Chondrocyte (in vitro differentiated cells): ENCODE data around the gene TMEM266. TPM values are rescaled to one million over a fixed set of nuclear protein-coding genes. Genes with fewer than 3 reads are reported as not detected.

Experiments
- DNase-seq: peaks from one replicate; pipeline ENCODE4 v3.0.0; 2021; ENCODE audit warnings: mixed read lengths, low spot score
- H3K27ac Mint-ChIP-seq: one replicate; pipeline ENCODE4 v1.8.0; 2021; ENCODE audit warnings: mild to moderate bottlenecking, moderate library complexity, mixed read lengths; ENCODE audit not compliant: unreplicated experiment
- H3K27me3 Mint-ChIP-seq: 2 replicates; pipeline ENCODE4 v1.8.0; 2021; ENCODE audit warnings: low read depth, mixed read lengths
- H3K36me3 Mint-ChIP-seq: 2 replicates; pipeline ENCODE4 v1.8.0; 2021; ENCODE audit warnings: low read depth, mixed read lengths
- H3K4me1 Mint-ChIP-seq: 2 replicates; pipeline ENCODE4 v1.8.0; 2021; ENCODE audit warnings: low read depth, mild to moderate bottlenecking, mixed read lengths
- H3K4me3 Mint-ChIP-seq: one replicate; pipeline ENCODE4 v1.8.0; 2021; ENCODE audit warnings: mild to moderate bottlenecking, moderate library complexity, mixed read lengths; ENCODE audit not compliant: unreplicated experiment
- H3K9me3 Mint-ChIP-seq: 2 replicates; pipeline ENCODE4 v1.8.0; 2021; ENCODE audit warnings: low read depth, mixed read lengths
- total RNA-seq: library from RNA; stranded (reverse); gene quantifications from 3 replicates; pipeline ENCODE4 v1.2.1, GENCODE V29; 2021
- TF ChIP-seq, protein P1 (sequence below): fragments of 200-600 bp; sonication (generic); IDR thresholded peaks from 2 replicates; pipeline ENCODE4 v1.5.0; 2021; ENCODE audit warnings: antibody characterized with exemption, mild to moderate bottlenecking, moderate library complexity

TMEM266 gene
- total RNA-seq, 1 donor from 2014 or later: 0.20 TPM

DNA sequence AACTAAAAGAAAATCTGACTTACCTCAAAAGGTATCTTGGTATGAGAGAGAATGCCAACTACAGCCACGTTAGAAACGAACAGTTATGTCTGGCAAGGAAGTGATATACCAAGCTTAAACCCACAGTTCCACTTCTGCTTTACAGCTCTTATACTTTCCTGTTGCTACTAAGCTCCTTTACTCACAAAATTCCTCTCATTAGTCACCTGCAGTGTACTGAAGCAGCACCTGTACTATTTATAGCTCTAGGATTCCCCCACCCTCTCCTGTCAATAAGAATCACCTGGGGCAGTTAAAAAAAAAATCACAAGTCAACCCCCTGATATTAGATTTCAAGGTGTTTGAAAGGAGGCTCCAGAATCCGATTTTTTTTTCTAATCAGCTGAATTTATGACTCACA, 2.9 kb upstream of the TMEM266 start:
- no peak overlapping the region for H3K27ac Mint-ChIP-seq
- TF ChIP-seq, protein P1, sequence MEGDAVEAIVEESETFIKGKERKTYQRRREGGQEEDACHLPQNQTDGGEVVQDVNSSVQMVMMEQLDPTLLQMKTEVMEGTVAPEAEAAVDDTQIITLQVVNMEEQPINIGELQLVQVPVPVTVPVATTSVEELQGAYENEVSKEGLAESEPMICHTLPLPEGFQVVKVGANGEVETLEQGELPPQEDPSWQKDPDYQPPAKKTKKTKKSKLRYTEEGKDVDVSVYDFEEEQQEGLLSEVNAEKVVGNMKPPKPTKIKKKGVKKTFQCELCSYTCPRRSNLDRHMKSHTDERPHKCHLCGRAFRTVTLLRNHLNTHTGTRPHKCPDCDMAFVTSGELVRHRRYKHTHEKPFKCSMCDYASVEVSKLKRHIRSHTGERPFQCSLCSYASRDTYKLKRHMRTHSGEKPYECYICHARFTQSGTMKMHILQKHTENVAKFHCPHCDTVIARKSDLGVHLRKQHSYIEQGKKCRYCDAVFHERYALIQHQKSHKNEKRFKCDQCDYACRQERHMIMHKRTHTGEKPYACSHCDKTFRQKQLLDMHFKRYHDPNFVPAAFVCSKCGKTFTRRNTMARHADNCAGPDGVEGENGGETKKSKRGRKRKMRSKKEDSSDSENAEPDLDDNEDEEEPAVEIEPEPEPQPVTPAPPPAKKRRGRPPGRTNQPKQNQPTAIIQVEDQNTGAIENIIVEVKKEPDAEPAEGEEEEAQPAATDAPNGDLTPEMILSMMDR: no peak
- H3K36me3 Mint-ChIP-seq: no peaks in the 10 kb centered on the region
- DNase-seq: no peak
- no peak overlapping the region for H3K4me3 Mint-ChIP-seq
- H3K27me3 Mint-ChIP-seq: peaks cover 48% of the 10 kb centered on the region
- H3K4me1 Mint-ChIP-seq: peaks cover 10% of the 10 kb centered on the region
- no peaks in the 10 kb centered on the region for H3K9me3 Mint-ChIP-seq

DNA sequence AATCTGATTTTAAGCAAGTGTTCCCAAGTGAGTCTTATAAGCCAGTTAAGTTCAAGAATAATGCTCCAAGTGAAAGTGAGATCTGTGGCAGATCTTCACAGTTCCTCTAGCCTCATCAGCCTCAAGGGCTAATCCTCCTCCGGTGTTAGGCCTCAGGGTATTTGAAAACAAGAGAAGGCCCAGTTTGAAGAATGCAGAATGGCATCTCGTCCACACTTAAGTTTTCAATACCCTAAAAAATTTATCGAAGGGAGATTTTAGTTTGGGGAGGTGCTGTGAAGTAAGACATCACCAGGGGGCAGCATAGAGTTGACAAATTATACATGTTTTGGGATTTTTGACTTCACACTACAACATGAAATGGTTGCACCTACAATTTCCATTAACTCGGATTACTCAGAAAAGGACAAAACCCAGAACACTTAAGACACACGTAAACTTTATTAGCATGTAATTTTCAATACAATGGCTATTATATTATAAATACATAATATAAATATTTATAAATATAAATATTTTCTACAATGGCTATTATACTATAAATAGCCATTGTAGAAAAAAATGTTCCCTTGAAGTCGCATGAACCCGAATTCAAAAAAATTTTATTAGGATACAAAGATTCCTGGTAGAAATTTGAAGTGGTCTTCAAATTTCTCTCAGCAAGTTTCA, 2.3 kb upstream of the TMEM266 start:
- H3K4me3 Mint-ChIP-seq: peak overlapping the region; percentile 47
- H3K9me3 Mint-ChIP-seq: no peaks in the 10 kb centered on the region
- peaks cover 10% of the 10 kb centered on the region for H3K4me1 Mint-ChIP-seq

DNA sequence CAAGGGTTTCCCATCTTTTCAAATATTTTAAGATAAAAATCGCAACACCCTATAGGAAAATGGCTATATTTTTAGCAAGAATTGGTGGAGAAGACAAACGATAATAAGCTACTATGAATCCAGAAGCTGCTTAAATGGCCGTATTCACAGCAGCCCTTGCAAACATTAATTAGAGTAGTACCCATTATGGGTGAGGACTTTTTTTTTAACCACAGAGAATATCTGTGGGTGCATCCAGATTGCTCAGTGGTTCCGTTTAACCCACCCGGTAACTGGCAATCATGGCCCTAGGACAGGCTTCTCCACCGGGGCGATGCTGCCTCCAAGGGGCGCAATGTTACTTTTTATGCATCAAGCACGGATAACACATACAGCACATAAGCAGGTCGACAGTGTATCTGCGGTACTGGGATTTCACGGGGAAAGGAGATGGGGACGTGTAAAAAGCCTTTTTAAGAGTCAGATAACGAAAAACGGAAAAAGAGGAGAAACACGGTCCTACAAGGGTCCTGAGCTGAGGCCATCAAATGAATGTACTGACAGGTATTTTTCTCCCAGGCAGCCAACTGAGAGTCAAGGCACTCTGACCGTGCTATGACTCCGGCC, 968 bp upstream of the TMEM266 start:
- TF ChIP-seq, protein P1: peak; percentile 48
- Mint-ChIP-seq H3K27me3 (peaks cover 56% of the 10 kb centered on the region), H3K36me3 (no peaks in the 10 kb centered on the region), H3K27ac (no peak overlapping the region), H3K4me3 (peak overlapping the region; percentile 73), H3K9me3 (no peaks in the 10 kb centered on the region), H3K4me1 (peaks cover 10% of the 10 kb centered on the region)
- DNase-seq: no peak

More for the DNA sequence above, 2.3 kb upstream of the TMEM266 start:
- Mint-ChIP-seq H3K36me3 (no peaks in the 10 kb centered on the region), H3K27ac (no peak overlapping the region), H3K27me3 (peaks cover 48% of the 10 kb centered on the region)
- TF ChIP-seq, protein P1: peak; percentile 92
- DNase-seq: no peak

DNA sequence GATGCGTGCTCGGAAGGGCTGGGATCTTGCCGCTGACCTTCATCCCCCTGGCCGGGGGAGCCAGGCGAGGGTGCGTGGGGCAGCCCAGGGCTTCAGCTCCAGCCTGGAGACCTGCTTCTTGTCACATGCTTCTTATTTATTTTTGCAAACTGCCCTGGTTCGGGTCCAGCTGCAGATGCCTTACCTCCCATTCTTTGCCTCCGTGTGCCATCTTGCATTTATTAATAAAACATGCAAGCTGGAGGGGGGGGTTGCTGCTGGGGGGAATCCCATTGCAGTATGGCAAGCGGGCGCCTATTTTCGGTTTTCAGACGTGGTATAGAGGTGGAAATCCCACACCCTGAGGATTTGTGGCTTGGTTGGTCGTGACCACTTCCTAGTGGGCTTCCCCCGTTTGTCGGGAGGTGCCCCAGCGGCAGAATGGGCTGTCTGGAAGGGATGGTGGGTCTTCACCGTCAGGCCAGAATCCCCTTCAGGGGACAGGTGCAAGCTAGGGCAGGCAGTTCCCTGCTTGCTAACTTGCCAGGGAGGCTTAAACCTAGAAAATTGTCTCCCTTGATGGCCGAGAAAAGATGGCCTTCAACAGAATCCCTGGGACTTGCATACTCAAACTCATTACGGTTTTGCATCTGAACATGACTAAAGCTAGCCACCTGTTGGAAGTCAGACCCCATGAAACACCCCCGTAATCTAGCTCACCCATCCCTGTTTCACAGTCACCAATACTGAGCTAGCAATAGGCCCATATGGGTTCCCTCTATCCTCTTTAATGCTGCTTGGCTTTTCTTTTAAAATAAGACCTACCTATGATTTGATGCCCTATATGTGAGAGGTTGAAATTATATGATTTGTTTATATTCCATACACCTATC, 569 bp downstream of the TMEM266 start:
- H3K27me3 Mint-ChIP-seq: peaks cover 61% of the 10 kb centered on the region
- peaks cover 10% of the 10 kb centered on the region for H3K4me1 Mint-ChIP-seq
- H3K36me3 Mint-ChIP-seq: no peaks in the 10 kb centered on the region
- H3K4me3 Mint-ChIP-seq: peak overlapping the region; percentile 53
- H3K9me3 Mint-ChIP-seq: no peaks in the 10 kb centered on the region
- TF ChIP-seq, protein P1: no peak
- no peak for DNase-seq
- no peak overlapping the region for H3K27ac Mint-ChIP-seq

DNA sequence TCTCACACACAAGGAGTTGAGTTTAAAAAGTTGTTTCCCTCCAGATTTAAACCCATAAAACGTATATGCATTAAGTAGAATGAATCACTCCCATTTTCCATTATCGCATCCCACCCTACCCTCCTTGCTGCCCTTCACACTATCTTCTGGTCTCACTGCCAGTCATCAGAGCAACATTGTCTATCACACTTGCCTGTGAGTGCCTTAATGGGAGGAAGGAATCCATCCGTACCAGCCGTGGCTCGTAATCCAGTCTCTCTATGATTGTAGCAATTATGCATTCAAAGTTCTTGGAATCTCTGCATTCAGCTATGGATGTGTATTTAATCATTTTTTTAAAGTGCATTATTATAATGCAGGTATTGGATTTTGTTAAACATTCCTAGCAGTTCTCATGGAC, 1.9 kb downstream of the TMEM266 start:
- peaks cover 66% of the 10 kb centered on the region for H3K27me3 Mint-ChIP-seq
- peaks cover 10% of the 10 kb centered on the region for H3K4me1 Mint-ChIP-seq
- H3K4me3 Mint-ChIP-seq: no peak overlapping the region

More for the DNA sequence above, 1.9 kb downstream of the TMEM266 start:
- Mint-ChIP-seq H3K36me3 (no peaks in the 10 kb centered on the region), H3K27ac (no peak overlapping the region), H3K9me3 (no peaks in the 10 kb centered on the region)
- TF ChIP-seq, protein P1: no peak
- no peak for DNase-seq
